Adrenal gland (tissue), 5 donors: ENCODE results near the gene CYP39A1.

Source experiments
- POLR2A ChIP-seq, 2 donors: fragments of 450-650 bp; IDR thresholded peaks; one replicate each; pipeline ENCODE4 v1.6.1; 2017; ENCODE audit warnings: antibody characterized with exemption in 2 of 2, mild to moderate bottlenecking in 2 of 2, moderate library complexity in 1 of 2
- TF ChIP-seq, protein P1 (sequence below), 6 experiments: fragments of 450-650 bp in 4 of 6; fragments of 200-600 bp in 2 of 6; sonication (generic) in 1 of 6; IDR thresholded peaks; 1 replicate in 5 of 6; 2 replicates in 1 of 6; pipeline versions ENCODE4 v1.5.1 to v1.8.0; 2016 to 2021; ENCODE audit warnings: antibody characterized with exemption in 6 of 6, mild to moderate bottlenecking in 2 of 6, moderate library complexity in 1 of 6
- donor health status: DM: no; HTN: no; CAD: no.

DNA sequence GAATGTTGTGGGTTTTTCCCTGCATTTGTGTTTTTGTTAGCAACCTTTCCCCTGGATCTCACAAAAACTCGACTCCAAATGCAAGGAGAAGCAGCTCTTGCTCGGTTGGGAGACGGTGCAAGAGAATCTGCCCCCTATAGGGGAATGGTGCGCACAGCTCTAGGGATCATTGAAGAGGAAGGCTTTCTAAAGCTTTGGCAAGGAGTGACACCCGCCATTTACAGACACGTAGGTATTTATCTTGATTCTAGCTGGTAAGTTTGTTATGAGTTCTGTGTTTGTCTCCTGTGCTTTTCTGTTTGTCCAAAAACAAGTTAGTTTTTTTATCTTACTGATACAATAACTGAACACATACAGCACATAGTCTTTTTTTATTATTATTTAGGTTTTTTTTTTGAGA lies 3.2 kb upstream of the CYP39A1 start:
- TF ChIP-seq, protein P1, sequence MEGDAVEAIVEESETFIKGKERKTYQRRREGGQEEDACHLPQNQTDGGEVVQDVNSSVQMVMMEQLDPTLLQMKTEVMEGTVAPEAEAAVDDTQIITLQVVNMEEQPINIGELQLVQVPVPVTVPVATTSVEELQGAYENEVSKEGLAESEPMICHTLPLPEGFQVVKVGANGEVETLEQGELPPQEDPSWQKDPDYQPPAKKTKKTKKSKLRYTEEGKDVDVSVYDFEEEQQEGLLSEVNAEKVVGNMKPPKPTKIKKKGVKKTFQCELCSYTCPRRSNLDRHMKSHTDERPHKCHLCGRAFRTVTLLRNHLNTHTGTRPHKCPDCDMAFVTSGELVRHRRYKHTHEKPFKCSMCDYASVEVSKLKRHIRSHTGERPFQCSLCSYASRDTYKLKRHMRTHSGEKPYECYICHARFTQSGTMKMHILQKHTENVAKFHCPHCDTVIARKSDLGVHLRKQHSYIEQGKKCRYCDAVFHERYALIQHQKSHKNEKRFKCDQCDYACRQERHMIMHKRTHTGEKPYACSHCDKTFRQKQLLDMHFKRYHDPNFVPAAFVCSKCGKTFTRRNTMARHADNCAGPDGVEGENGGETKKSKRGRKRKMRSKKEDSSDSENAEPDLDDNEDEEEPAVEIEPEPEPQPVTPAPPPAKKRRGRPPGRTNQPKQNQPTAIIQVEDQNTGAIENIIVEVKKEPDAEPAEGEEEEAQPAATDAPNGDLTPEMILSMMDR (IDR thresholded peaks at IDR 0.05), result no peak
- no peak for TF ChIP-seq POLR2A (IDR thresholded peaks at IDR 0.05)
